SHP77 treated with DMSO at 0.1 percent for 48 hours (cell line): Measurements from ENCODE around the gene RASIP1.
A peak's percentile ranks its signal among the peaks of the same experiment; 100 is the strongest.
"Not testable (repeated sequence)": the region's sequence is repeated elsewhere in the genome, so short reads cannot be mapped to it uniquely, and the experiment has no call there.

Experiments used
- DNase-seq: peaks from one replicate; lab custom pipeline; 2025; lab: John Stamatoyannopoulos, UW

Gene RASIP1

GRCh38 chr19:48740164-48740972 is at the start of gene RASIP1:
TSS of gene RASIP1 (minus strand) at chr19:48740610. CDS start at chr19:48740282, 328 bp downstream.
- no peak for DNase-seq

DNA sequence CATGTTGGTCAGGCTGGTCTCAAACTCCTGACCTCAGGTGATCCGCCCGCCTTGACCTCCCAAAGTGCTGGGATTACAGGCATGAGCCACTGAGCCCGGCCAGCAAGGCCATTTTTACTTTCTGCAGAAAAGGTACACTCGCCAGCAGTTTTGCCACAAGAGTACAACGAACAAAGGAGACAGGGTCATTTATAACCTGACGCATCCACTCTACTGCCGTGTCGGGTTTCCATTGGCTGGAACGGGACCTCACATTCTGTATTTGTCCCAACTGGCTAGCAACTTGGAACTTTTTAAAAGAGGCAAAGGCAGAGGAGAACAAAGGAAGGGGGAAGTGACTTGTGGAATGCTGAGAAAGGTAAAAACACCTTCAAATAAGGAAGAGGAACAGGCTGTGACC is 46.9 kb upstream of the RASIP1 start:
- not testable (repeated sequence) for DNase-seq

DNA sequence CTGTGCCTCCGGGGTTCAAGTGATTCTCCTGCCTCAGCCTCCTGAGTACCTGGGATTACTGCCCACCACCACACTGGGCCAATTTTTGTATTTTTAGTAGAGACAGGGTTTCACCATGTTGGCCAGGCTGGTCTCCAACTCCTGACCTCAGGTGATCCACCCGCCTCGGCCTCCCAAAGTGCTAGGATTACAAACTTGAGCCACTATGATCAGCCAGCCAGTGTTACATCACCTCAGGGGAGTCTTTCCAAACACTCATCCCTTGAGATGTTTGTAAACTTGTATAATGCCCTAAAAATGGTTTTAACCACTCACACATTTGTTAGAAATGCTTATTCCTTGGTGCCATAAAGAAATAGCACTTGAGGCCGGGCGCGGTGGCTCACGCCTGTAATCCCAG is 46.0 kb upstream of the RASIP1 start:
- not testable (repeated sequence) for DNase-seq

DNA sequence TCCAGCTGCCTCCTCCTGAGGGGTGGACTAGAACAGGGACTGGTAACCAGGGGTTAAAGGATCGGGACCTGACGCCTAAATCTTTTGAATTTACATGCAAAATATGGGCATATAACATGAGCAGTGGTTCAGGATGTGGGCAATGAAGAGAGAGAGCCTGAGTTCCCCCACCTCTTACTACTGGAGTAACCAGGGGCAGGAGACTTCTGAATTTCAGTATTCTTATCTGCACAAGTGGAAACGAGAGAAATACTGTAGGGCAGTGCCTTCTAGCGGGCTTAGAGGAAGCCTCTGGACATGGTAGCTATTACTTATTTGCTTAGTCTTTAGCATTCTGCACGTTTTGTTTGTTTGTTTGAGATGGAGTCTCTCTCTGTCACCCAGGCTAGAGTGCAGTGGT is 44.1 kb upstream of the RASIP1 start:
- DNase-seq: no peak

DNA sequence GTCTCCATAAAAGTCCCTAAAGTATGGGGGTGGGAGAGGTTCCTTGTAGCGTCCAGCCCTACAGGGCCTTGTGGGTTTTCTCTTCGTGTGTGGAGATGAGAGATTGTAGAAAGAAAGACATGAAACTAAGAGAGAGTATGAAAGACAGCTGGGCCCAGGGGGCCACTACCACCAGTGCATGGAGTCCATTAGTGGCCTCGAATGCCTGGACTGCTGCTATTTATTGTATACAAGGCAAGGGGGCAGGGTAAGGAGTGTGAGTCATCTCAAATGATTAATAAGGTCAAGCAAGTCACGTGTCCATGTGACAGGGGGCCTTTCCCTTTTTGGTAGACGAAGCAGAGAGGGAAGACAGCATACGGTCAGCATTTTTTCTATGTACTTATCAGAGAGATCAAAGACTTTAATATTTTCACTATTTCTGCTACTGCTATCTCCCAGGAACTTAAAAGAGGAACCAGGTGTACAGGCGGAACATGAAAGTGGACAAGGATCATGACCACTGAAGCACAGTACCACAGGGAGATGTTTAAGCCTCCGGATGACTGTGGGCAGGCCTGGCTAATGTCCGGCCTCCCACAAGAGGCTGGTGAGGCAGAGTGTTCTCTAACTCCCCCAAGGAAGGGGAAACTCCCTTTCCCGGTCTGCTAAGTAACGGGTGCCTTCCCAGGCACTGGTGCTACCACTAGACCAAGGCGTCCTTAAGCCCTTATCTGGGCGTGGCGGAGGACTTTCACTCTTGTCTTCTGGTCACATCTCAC is 40.4 kb upstream of the RASIP1 start:
- DNase-seq: peak; percentile 8

DNA sequence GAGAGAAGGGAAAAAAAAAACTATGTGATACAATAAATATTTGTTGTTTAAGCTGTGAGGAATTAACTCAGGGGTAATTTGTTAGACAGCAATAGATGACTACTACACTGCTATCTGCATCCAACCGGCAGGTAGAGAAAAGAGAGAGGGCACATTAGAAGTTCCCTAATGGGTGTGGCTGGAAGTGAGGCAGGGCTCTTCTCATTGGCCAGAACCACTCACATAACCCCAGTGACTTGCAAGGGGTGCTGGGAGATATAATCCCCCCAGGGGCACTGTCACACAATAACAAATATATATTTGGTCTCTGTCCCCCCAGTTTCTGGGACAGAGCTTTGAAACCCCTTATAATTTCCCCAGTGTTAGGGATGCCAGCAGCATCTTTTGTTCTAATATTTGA is 39.2 kb upstream of the RASIP1 start:
- no peak for DNase-seq

GRCh38 chr19:48777720-48778119 is 37.3 kb upstream of the RASIP1 start:
- no peak for DNase-seq

DNA sequence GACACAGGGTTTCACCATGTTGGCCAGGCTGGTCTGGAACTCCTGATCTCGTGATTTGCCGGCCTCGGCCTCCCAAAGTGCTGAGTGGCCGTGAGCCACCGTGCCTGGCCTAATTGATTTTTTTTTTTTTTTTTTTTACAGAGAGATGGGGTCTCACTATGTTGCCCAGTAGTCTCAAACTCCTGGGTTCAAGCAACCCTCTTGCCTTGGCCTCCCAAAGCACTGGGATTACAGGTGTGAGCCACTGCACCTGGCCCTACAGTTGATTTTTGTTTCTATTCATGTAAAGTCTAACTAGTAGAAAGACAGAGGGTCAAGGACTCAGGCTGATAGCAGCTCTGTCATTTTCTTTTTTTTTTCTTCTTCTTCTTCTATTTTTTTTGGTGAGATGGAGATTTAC is 36.7 kb upstream of the RASIP1 start:
- DNase-seq: no peak

GRCh38 chr19:48772503-48772953 is 32.1 kb upstream of the RASIP1 start:
- no peak for DNase-seq

DNA sequence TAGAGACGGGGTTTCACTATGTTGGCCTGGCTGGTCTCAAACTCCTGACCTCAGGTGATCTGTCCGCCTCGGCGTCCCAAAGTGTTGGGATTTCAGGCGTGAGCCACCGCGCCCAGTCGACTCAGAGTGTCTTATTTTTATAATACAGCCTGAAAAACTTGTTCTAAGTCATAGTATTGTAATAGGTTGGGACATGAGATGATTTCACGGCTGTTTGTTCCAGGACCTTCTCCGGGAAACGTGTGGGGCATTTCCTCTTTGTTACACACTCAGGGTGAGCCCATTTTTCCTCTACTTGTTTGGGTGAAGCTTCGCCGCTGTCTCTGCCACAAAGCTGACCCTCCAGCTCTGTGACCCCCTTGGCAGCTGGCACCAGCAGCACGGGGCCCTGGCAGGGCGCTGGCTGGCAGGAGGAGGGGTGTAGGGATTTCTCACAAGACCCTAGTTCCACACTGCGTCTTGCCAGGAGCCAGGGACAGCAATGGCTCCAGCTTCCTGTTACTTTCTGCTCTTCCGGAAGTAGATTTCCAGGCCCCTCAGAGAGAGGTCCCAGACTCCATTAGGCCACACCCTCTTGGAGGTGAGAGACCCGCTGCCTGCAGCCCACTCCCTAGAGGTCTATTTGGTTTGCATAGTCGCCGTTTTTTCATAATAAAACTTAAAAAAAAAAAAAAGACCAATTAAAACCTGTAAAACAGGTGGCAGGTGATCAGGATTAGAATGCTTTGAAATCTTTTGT is 30.5 kb upstream of the RASIP1 start:
- no peak for DNase-seq

DNA sequence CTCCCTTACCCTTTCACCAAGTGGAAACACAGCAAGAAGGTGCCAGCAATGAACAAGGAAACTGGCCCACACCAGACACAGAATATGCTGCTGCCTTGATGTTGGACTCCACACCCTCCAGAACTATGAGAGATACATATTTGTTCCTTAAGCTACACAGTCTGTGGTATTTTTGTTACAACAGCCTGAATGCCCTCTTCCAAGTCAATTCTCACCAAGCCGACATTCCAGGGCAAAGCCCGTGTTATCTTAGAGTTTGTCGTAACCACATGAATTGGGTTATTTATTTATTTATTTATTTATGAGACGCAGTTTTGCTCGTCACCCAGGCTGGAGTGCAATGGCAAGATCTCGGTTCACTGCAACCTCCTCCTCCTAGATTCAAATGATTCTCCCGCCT is 29.9 kb upstream of the RASIP1 start:
- DNase-seq: no peak

GRCh38 chr19:48768994-48769713 is 28.7 kb upstream of the RASIP1 start:
- no peak for DNase-seq

DNA sequence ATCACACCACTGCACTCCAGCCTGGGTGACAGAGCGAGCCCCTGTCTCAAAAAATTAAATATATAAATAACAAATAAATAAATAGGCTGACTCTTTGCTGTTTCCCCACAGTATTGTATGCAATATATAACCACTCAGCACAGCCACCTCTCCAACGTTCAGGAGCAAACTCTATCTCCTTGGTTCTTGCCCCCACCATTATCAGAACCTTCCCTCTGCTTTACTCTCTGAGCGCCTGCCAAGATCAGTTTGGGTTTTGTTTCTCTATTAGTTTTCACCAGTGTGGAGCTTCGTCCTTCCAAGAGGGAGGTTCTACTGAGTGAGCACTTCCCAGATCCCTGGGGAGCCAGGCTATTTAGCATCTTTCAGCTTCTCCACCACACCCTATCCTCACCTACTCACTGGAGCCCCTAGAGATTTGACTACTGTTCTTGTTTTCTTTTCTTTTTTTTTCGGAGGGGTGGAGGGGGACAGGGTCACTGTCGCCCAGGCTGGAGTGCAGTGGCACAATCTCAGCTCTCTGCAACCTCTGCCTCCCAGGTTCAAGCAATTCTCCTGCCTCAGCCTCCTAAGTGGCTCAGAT is 27.9 kb upstream of the RASIP1 start:
- DNase-seq: not testable (repeated sequence)

- not testable (repeated sequence) for DNase-seq
Measured at GRCh38 chr19:48765816-48766215, 25.4 kb upstream of the RASIP1 start.

GRCh38 chr19:48760504-48761205 is 20.2 kb upstream of the RASIP1 start:
- DNase-seq: no peak

DNA sequence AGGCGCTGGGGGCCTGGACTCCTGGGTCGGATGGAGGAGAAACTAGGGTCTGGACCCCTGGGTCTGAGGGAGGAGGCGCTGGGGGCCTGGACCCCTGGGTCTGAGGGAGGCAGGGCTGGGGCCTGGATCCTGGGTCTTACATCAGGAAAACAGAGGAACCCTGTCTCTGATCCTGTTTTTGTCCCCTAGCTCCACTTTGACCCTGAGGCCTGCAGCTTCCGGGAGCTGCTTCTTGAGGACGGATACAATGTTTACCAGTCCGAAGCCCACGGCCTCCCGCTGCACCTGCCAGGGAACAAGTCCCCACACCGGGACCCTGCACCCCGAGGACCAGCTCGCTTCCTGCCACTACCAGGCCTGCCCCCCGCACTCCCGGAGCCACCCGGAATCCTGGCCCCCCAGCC is 17.3 kb upstream of the RASIP1 start:
- DNase-seq: no peak

- DNase-seq: no peak
Measured at GRCh38 chr19:48757089-48757675, 16.8 kb upstream of the RASIP1 start.

DNA sequence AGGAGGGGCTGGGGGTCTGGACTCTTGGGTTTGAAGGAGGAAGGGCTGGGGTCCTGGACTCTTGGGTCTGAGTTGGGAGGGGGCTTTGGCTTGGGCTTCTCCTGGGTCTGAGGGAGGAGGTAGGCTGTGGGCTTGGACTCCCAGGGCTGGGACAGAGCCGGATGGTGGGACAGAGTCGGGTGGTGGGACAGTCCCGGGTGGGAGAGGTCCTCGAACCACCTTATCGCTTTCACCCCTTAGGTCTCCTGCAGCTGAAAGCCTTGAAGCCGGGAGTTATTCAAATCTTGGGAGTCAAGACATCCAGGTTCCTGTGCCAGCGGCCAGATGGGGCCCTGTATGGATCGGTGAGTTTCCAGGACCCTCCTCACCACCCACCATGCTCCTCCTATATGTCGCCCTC is 16.3 kb upstream of the RASIP1 start:
- no peak for DNase-seq

DNA sequence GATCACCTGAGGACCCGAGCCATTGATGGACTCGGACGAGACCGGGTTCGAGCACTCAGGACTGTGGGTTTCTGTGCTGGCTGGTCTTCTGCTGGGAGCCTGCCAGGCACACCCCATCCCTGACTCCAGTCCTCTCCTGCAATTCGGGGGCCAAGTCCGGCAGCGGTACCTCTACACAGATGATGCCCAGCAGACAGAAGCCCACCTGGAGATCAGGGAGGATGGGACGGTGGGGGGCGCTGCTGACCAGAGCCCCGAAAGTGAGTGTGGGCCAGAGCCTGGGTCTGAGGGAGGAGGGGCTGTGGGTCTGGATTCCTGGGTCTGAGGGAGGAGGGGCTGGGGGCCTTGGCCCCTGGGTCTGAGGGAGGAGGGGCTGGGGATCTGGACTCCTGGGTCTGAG is 15.8 kb upstream of the RASIP1 start:
- no peak for DNase-seq

- DNase-seq: no peak
Measured at GRCh38 chr19:48755787-48756186, 15.4 kb upstream of the RASIP1 start.
